Epithelial cell of esophagus (primary cell): ENCODE measurements around the gene SLC25A38.
"Not testable (repeated sequence)": the region's sequence is repeated elsewhere in the genome, so short reads cannot be mapped to it uniquely, and the experiment has no call there.

Source experiments
- DNase-seq: peaks from one replicate; pipeline ENCODE4 v3.0.0; 2010; ENCODE audit warnings: low read depth
- H3K4me3 ChIP-seq: 2 replicates; pipeline ENCODE4 v1.5.1; 2011; ENCODE audit warnings: mild to moderate bottlenecking, low read length, control low read depth
- CTCF ChIP-seq: IDR thresholded peaks from 2 replicates; pipeline ENCODE4 v1.5.1; 2011; ENCODE audit warnings: low read depth, mild to moderate bottlenecking, low read length, control low read depth, inconsistent platforms; ENCODE audit not compliant: insufficient read depth; ENCODE audit errors: missing control alignments

SLC25A38 gene

DNA sequence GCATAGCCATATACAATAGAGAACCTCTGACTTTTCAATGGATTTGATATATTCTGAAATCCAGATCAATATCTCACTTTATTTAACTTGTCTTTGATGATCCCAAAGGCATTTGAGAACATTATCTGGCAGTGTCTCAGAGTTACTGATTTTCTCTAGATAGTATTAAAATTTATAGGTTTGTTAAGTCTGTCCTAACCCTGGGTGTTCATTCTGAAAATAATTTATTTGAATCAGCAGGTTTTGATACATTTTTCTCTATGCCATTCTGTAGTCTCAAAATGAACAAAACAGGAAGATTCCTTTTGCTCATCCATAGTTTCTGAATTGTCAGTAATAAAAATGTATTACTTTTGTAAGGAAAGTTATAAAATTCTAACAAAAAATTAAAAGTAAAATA is 39.4 kb upstream of the SLC25A38 start:
- DNase-seq: no peak
- TF ChIP-seq CTCF: no peak
- no peak overlapping the region for H3K4me3 ChIP-seq

DNA sequence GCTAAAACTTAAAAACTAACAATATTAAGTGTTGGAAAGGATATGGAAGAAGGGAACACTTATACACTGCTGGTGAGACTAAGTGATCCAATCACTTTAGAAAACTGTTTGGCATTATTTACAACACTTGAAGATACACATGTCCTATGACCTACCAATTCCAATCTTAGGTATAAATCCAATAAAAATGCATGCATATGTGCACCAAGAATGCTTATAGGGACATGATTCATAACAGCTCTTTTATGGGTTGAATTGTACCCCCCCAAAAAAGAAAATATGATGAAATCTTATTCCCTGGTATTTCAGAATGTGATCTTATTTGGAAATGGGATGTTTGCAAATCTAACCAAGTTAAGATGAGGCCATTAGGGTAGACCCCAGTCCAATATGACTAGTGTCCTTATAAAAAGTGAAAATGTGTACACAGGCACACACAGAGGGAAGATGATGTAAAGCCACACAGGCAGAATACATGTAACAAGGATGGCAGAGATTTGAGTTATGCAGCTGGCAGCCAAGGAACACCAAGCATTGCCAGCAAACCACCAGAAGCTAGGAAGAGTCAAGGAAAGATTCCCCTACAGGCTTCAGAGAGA is 38.3 kb upstream of the SLC25A38 start:
- no peak overlapping the region for H3K4me3 ChIP-seq
- no peak for TF ChIP-seq CTCF
- DNase-seq: no peak

- no peak for DNase-seq
- no peak overlapping the region for H3K4me3 ChIP-seq
- TF ChIP-seq CTCF: no peak
Measured at GRCh38 chr3:39346785-39347585, 36.2 kb upstream of the SLC25A38 start.

DNA sequence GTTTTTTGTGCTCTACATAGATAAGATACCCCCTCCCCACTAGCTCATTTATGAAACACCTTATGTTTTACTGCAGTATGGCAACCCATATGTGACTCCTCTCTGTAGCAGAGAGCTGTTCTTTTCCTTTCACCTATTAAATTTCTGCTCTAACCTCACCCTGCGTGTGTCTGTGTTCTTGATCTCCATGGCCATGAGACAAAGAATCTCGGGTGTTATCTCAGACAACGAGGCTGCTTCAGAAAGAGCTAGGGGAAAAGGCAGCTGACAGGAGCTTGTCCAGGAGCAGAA is 35.6 kb upstream of the SLC25A38 start:
- DNase-seq: no peak
- H3K4me3 ChIP-seq: no peak overlapping the region
- no peak for TF ChIP-seq CTCF

GRCh38 chr3:39349080-39349479 is 34.1 kb upstream of the SLC25A38 start:
- DNase-seq: no peak
- no peak for TF ChIP-seq CTCF
- no peak overlapping the region for H3K4me3 ChIP-seq

GRCh38 chr3:39350714-39351113 is 32.5 kb upstream of the SLC25A38 start:
- no peak for TF ChIP-seq CTCF
- no peak overlapping the region for H3K4me3 ChIP-seq
- DNase-seq: no peak

GRCh38 chr3:39351134-39351533 is 32.0 kb upstream of the SLC25A38 start:
- DNase-seq, H3K4me3 ChIP-seq: not testable (repeated sequence)

GRCh38 chr3:39353168-39353927 is 29.8 kb upstream of the SLC25A38 start:
- not testable (repeated sequence) for DNase-seq

More at GRCh38 chr3:39353168-39353927, 29.8 kb upstream of the SLC25A38 start:
- H3K4me3 ChIP-seq: not testable (repeated sequence)
